Thoracic aorta (tissue), 2 donors: Measurements from ENCODE around the gene ZNF286A. TPM values are rescaled to one million over a fixed set of nuclear protein-coding genes. Genes with fewer than 3 reads are reported as not detected.

ENCODE experiments used
- ATAC-seq: fragments of 150-250 bp; one replicate; pipeline ENCODE4 v1.8.0; 2017; ENCODE audit warnings: low read depth; ENCODE audit not compliant: insufficient number of reproducible peaks, low FRiP score
- DNase-seq: peaks from one replicate; pipeline ENCODE4 v3.0.0-alpha.2; 2020; ENCODE audit warnings: low spot score
- H3K27ac ChIP-seq, 2 donors: fragments of 200-600 bp; sonication (generic); 1 replicate in 1 of 2; 2 replicates in 1 of 2; pipeline ENCODE4 v1.5.1; 2016; ENCODE audit warnings: mild to moderate bottlenecking in 2 of 2, moderate library complexity in 2 of 2
- H3K27me3 ChIP-seq: fragments of 200-600 bp; sonication (generic); replicated peaks from 2 replicates; pipeline ENCODE4 v1.6.0; 2016; ENCODE audit warnings: mild to moderate bottlenecking; ENCODE audit not compliant: insufficient read depth
- H3K36me3 ChIP-seq: fragments of 200-600 bp; sonication (generic); one replicate; pipeline ENCODE4 v1.5.1; 2016
- H3K4me1 ChIP-seq, 2 donors: fragments of 200-600 bp; sonication (generic); 1 replicate in 1 of 2; 2 replicates in 1 of 2; pipeline versions ENCODE4 v1.5.1 to v1.6.0; 2016; ENCODE audit warnings: low read depth in 2 of 2, mild to moderate bottlenecking in 1 of 2; ENCODE audit not compliant: control insufficient read depth in 1 of 2
- H3K4me3 ChIP-seq: fragments of 200-600 bp; sonication (generic); 2 replicates; pipeline ENCODE4 v1.5.1; 2016; ENCODE audit warnings: mild to moderate bottlenecking
- H3K9me3 ChIP-seq: fragments of 200-600 bp; sonication (generic); 2 replicates; pipeline ENCODE4 v1.5.1; 2016
- total RNA-seq, 2 donors: library from RNA; depleted of rRNA; stranded (reverse); fragments of >200 nt; gene quantifications; one replicate each; pipeline versions ENCODE4 v1.1.0 to v1.2.3, GENCODE V29; 2016
- TF ChIP-seq, protein P1 (sequence below): fragments of 200-600 bp; sonication (generic); IDR thresholded peaks from one replicate; pipeline ENCODE4 v1.5.1; 2019; ENCODE audit warnings: antibody characterized with exemption

The ZNF286A gene
- total RNA-seq, 2 donors from 2014 or later, result 7.6 to 22.4 TPM

DNA sequence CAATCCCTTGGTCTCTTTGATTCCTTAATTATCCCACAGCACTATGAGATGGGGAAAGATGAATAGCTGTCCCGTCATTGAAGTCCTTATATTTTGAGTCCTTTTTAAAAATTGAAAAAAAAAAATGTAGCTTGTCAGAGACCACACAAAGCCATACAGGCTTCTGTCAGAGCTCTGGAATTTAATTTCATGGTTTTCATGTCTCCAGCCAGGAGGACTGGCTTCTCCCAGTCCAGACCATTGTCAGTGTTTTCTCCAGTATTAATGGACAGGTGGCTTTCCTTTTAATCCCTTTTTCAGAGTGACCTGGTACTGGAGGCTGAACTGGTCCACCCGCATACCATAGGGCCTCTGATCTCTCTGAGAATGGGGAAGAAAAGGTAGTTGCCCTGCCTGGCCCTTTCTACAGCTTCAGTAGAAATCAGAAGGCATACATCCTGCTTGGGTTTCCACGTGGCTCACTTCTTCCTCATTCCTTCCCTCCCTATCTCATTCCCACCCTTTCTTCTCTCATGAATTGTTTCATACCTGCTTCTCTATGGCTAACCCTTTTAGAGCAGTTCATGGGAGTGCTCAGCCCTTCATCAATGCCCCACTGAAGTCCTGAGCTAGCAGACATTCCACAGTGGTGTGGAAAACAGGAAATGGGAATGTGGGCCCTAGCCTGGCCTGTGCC is 44.5 kb upstream of the ZNF286A start:
- Histone ChIP-seq H3K9me3 (no peaks in the 10 kb centered on the region), H3K36me3 (no peaks in the 10 kb centered on the region), H3K27me3 (no peaks in the 10 kb centered on the region), H3K4me1 (peaks cover 4 to 13% of the 10 kb centered on the region in 2 donors), H3K4me3 (no peak overlapping the region), H3K27ac (no peak overlapping the region)
- ATAC-seq, result no peak
- DNase-seq, result no peak
- TF ChIP-seq, protein P1, sequence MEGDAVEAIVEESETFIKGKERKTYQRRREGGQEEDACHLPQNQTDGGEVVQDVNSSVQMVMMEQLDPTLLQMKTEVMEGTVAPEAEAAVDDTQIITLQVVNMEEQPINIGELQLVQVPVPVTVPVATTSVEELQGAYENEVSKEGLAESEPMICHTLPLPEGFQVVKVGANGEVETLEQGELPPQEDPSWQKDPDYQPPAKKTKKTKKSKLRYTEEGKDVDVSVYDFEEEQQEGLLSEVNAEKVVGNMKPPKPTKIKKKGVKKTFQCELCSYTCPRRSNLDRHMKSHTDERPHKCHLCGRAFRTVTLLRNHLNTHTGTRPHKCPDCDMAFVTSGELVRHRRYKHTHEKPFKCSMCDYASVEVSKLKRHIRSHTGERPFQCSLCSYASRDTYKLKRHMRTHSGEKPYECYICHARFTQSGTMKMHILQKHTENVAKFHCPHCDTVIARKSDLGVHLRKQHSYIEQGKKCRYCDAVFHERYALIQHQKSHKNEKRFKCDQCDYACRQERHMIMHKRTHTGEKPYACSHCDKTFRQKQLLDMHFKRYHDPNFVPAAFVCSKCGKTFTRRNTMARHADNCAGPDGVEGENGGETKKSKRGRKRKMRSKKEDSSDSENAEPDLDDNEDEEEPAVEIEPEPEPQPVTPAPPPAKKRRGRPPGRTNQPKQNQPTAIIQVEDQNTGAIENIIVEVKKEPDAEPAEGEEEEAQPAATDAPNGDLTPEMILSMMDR, result no peak

- TF ChIP-seq, protein P1, result no peak
- DNase-seq (no peak), ATAC-seq (no peak)
- no peak overlapping the region for H3K4me3 ChIP-seq
- H3K27me3 ChIP-seq, result no peaks in the 10 kb centered on the region
- H3K4me1 ChIP-seq, result no peaks in the 10 kb centered on the region
- no peaks in the 10 kb centered on the region for H3K36me3 ChIP-seq
- H3K27ac ChIP-seq, result no peak overlapping the region
- no peaks in the 10 kb centered on the region for H3K9me3 ChIP-seq
Measured at GRCh38 chr17:15657868-15658267, 41.7 kb upstream of the ZNF286A start.

GRCh38 chr17:15658296-15658695 is 41.3 kb upstream of the ZNF286A start:
- Histone ChIP-seq H3K4me3 (no peak overlapping the region), H3K27me3 (no peaks in the 10 kb centered on the region), H3K9me3 (no peaks in the 10 kb centered on the region), H3K27ac (no peak overlapping the region), H3K4me1 (no peaks in the 10 kb centered on the region), H3K36me3 (no peaks in the 10 kb centered on the region)
- no peak for DNase-seq
- TF ChIP-seq, protein P1, result no peak
- no peak for ATAC-seq

DNA sequence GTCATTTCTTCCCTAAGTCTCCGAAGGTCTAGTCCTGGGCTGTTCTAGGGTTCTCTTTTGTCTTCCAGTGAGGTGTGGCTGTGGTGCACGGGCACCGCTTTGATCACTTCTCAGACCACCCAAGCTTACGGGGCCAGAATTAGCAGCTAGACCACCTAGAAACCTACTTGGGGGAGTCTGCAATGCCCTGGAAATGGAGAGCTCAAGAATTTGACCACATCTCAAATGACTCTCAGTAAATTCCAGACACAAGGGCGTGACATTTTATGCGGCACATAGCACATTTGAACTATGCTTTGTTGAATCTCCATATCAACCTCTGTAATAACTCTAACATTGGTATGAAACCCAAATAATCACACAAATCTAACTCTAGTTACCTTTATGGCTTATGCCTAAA is 40.3 kb upstream of the ZNF286A start:
- DNase-seq, result no peak
- no peak for ATAC-seq
- TF ChIP-seq, protein P1, result no peak
- Histone ChIP-seq H3K27me3 (no peaks in the 10 kb centered on the region), H3K4me3 (no peak overlapping the region), H3K9me3 (no peaks in the 10 kb centered on the region), H3K27ac (no peak overlapping the region), H3K36me3 (no peaks in the 10 kb centered on the region), H3K4me1 (no peaks in the 10 kb centered on the region)

DNA sequence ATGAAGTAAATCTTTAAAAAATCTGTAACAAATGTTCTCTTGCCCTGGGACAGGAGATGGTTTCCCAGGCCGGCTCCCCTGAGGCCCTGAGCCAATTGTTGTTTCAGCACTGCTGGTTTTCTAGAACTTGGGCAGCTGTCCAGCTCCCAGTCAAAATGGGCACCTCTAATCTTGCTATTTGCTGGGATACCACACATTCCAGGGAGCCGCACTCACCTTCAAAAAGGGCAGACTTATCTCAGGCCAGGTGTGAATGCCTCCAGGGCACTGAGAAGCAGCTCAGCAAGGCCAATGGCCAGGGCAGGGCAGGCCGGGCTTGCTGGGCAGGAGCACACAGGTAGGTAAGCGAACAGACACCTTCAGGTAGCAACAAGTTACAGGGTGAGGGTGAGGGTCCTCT is 39.9 kb upstream of the ZNF286A start:
- ATAC-seq (no peak), DNase-seq (no peak)
- H3K27ac ChIP-seq, result no peak overlapping the region
- H3K4me3 ChIP-seq, result no peak overlapping the region
- H3K9me3 ChIP-seq, result no peaks in the 10 kb centered on the region
- no peaks in the 10 kb centered on the region for H3K36me3 ChIP-seq
- no peaks in the 10 kb centered on the region for H3K27me3 ChIP-seq
- TF ChIP-seq, protein P1, result no peak
- H3K4me1 ChIP-seq, result no peaks in the 10 kb centered on the region
